Endodermal cell (in vitro differentiated cells): Measurements from ENCODE around the gene MSMP. TPM values are rescaled to one million over a fixed set of nuclear protein-coding genes. Genes with fewer than 3 reads are reported as not detected.

ENCODE experiments used
- DNase-seq: peaks from one replicate; pipeline ENCODE4 v3.0.0-alpha.2; 2017
- H3K27ac ChIP-seq: 2 replicates; pipeline ENCODE4 v1.5.1; 2013; ENCODE audit warnings: mild to moderate bottlenecking, low read depth, low read length, moderate library complexity
- H3K27me3 ChIP-seq: 2 replicates; pipeline ENCODE4 v1.6.1; 2013; ENCODE audit warnings: mild to moderate bottlenecking, low read length, moderate library complexity; ENCODE audit not compliant: insufficient read depth, control insufficient read depth, poor library complexity, severe bottlenecking
- H3K36me3 ChIP-seq: 2 replicates; pipeline ENCODE4 v1.7.0; 2013; ENCODE audit warnings: mild to moderate bottlenecking, low read length, moderate library complexity; ENCODE audit not compliant: control insufficient read depth, insufficient read depth
- H3K4me1 ChIP-seq: one replicate; pipeline ENCODE4 v1.7.0; 2013; ENCODE audit warnings: low read length; ENCODE audit not compliant: control insufficient read depth, insufficient read depth
- H3K4me3 ChIP-seq: 2 replicates; pipeline ENCODE4 v1.5.1; 2013; ENCODE audit warnings: mild to moderate bottlenecking, low read length, moderate library complexity
- H3K9ac ChIP-seq: 2 replicates; pipeline ENCODE4 v1.6.1; 2013; ENCODE audit warnings: mild to moderate bottlenecking, low read length, moderate library complexity; ENCODE audit not compliant: poor library complexity, severe bottlenecking; ENCODE audit errors: extremely low read depth
- H3K9me3 ChIP-seq: 2 replicates; pipeline ENCODE4 v1.6.1; 2013; ENCODE audit warnings: mild to moderate bottlenecking, low read length, moderate library complexity; ENCODE audit not compliant: control insufficient read depth
- H3K27ac Mint-ChIP-seq: 2 replicates; pipeline ENCODE4 v1.8.0; 2020; ENCODE audit warnings: mixed read lengths
- H3K27me3 Mint-ChIP-seq: 2 replicates; pipeline ENCODE4 v1.8.0; 2021; ENCODE audit warnings: mild to moderate bottlenecking, mixed read lengths; ENCODE audit not compliant: insufficient read depth
- H3K36me3 Mint-ChIP-seq: 2 replicates; pipeline ENCODE4 v1.8.0; 2020; ENCODE audit warnings: low read depth, mixed read lengths
- H3K4me1 Mint-ChIP-seq: 2 replicates; pipeline ENCODE4 v1.8.0; 2020; ENCODE audit warnings: mixed read lengths
- H3K4me3 Mint-ChIP-seq: 2 replicates; pipeline ENCODE4 v1.8.0; 2020; ENCODE audit warnings: mild to moderate bottlenecking, moderate library complexity, mixed read lengths
- H3K9me3 Mint-ChIP-seq: 2 replicates; pipeline ENCODE4 v1.8.0; 2020; ENCODE audit warnings: mild to moderate bottlenecking, mixed read lengths
- CTCF ChIP-seq: fragments of 200-600 bp; sonication (generic); conservative IDR thresholded peaks from 2 replicates; pipeline ENCODE4 v1.5.0; 2021; ENCODE audit warnings: antibody characterized with exemption, mild to moderate bottlenecking
- WGBS, 2 experiments: methylation state at CpG; one replicate each; pipeline versions ENCODE4 v1.1.5 to v1.1.7; 2013; ENCODE audit warnings: missing lambda C conversion rate in 2 of 2, mixed read lengths in 1 of 2; ENCODE audit not compliant: insufficient coverage in 1 of 2, insufficient read length in 1 of 2; 5-methylcytosine and 5-hydroxymethylcytosine counted together
- total RNA-seq, 2 donors: library from RNA; stranded (reverse); fragmentation: NEBNext Ultra II Directional in 1 of 2; extraction: Animal tissue kit (Norgen Biotek cat#: 25700) in 1 of 2; gene quantifications; 2 replicates in 1 of 2; 3 replicates in 1 of 2; pipeline ENCODE4 v1.2.1, GENCODE V29; 2021

The MSMP gene
- total RNA-seq, 2 donors from 2014 or later: 0.66 TPM; not detected in 1

DNA sequence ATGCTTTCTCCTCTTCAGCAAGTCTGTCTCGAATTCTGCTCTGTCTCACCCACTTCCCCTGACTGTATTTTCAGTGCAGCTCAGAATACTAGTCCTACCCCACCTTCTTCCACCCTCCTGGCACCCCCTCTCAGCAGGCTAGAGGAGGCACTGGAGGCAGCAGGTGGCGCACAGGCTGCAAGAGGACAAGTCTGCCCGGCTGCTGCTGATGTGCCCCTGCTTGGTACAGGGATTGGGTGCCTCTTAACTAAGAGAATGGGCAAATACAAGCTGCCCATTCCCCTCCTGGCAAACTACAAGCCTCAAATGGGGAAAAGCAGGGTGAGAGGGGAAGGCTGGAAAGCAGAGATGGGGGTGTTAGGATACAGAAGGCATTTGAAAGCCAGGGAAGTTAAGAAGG, 27.1 kb downstream of the MSMP start:
- no peak for DNase-seq
- Histone ChIP-seq H3K4me3 (peak overlapping the region; percentile 97), H3K27ac (no peak overlapping the region), H3K27me3 (no peaks in the 10 kb centered on the region), H3K9ac (peak overlapping the region; percentile 60), H3K9me3 (no peaks in the 10 kb centered on the region), H3K4me1 (peaks cover 13% of the 10 kb centered on the region), H3K36me3 (peaks cover 42% of the 10 kb centered on the region)
- Mint-ChIP-seq H3K36me3 (peaks cover 37% of the 10 kb centered on the region), H3K4me1 (peaks cover 13% of the 10 kb centered on the region), H3K9me3 (no peaks in the 10 kb centered on the region), H3K27me3 (no peaks in the 10 kb centered on the region), H3K4me3 (no peak overlapping the region), H3K27ac (no peak overlapping the region)
- WGBS, 2 experiments: 67 to 82% methylated on average over 1 to 3 of the region's 3 CpGs
- TF ChIP-seq CTCF: no peak

DNA sequence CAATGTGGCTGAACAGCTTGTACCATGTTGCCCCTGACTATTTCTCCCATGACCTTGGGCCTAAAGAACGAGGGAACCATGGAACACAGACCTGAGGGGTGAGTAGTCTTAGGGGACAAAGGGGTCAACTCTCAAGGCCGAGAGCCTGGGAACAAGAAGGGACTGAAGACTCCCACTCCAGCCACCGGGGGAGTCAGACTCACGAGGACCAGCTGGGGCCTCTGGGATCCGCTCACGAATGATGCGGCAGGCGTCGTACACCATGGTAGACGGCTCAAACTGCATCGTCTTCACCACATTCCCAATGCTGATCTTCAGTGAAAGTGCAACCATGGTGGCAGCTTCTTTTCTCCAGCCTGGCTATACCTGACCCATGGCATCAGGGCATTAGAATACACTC, 28.7 kb downstream of the MSMP start:
- no peak overlapping the region for H3K27ac Mint-ChIP-seq

DNA sequence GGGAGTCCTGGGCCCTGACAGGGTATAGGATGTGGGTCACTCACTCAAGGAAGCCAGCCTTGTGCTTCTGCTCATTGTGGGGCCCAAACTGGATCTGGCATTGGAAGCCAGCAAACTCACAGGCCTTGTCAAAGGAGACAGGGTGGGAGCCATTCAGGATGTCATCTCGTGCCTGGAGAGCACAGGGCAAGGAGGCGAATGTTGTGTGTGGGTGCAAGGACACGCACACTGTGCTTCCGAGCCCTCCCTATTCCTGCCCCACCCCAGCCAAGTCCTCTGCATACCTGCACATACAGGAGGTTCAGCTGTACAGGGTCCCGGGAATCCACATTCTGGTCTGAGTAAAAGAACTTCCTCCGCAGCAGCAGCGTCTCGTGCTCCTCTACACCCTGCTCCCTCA, 30.2 kb downstream of the MSMP start:
- DNase-seq: no peak
- no peaks in the 10 kb centered on the region for H3K27me3 Mint-ChIP-seq
- H3K4me1 Mint-ChIP-seq: peaks cover 6% of the 10 kb centered on the region
- no peaks in the 10 kb centered on the region for H3K9me3 Mint-ChIP-seq
- H3K27ac ChIP-seq: no peak overlapping the region
- no peak overlapping the region for H3K4me3 ChIP-seq
- H3K4me3 Mint-ChIP-seq: no peak overlapping the region
- H3K27me3 ChIP-seq: no peaks in the 10 kb centered on the region
- peaks cover 72% of the 10 kb centered on the region for H3K36me3 ChIP-seq
- WGBS, 2 experiments: 97 to 100% methylated on average over 4 to 8 of the region's 8 CpGs
- no peak overlapping the region for H3K27ac Mint-ChIP-seq
- no peak for TF ChIP-seq CTCF
- peaks cover 64% of the 10 kb centered on the region for H3K36me3 Mint-ChIP-seq
- peaks cover 9% of the 10 kb centered on the region for H3K4me1 ChIP-seq
- H3K9me3 ChIP-seq: no peaks in the 10 kb centered on the region
- no peak overlapping the region for H3K9ac ChIP-seq

More for the DNA sequence above, 28.7 kb downstream of the MSMP start:
- no peak for DNase-seq
- no peaks in the 10 kb centered on the region for H3K9me3 ChIP-seq
- H3K27me3 Mint-ChIP-seq: no peaks in the 10 kb centered on the region
- no peak overlapping the region for H3K4me3 ChIP-seq
- H3K9ac ChIP-seq: no peak overlapping the region
- WGBS, 2 experiments: 96 to 99% methylated on average over 10 to 11 of the region's 11 CpGs
- peaks cover 58% of the 10 kb centered on the region for H3K36me3 ChIP-seq
- H3K27me3 ChIP-seq: no peaks in the 10 kb centered on the region
- H3K4me1 ChIP-seq: peaks cover 13% of the 10 kb centered on the region
- H3K36me3 Mint-ChIP-seq: peaks cover 49% of the 10 kb centered on the region
- TF ChIP-seq CTCF: peak; percentile 34
- no peak overlapping the region for H3K27ac ChIP-seq
- H3K9me3 Mint-ChIP-seq: no peaks in the 10 kb centered on the region
- H3K4me1 Mint-ChIP-seq: peaks cover 6% of the 10 kb centered on the region
- H3K4me3 Mint-ChIP-seq: no peak overlapping the region
